Right lobe of liver (tissue), 4 donors: ENCODE results near the gene CASD1.

Source experiments
- CTCF ChIP-seq, 4 donors: fragments of 200-600 bp in 3 of 4; fragments of 450-650 bp in 1 of 4; IDR thresholded peaks; one replicate each; pipeline versions ENCODE4 v1.5.1 to v1.8.0; 2016 to 2022; ENCODE audit warnings: antibody characterized with exemption in 4 of 4, mild to moderate bottlenecking in 2 of 4
- POLR2A ChIP-seq: fragments of 450-650 bp; IDR thresholded peaks from one replicate; pipeline ENCODE4 v1.6.1; 2017; ENCODE audit warnings: antibody characterized with exemption, mild to moderate bottlenecking
- donor health status: DM: no; HTN: no; CAD: no.
- donor health status: DM: no; HTN: no; CAD: no.
- donor health status: DM: no; HTN: yes; CAD: no.

GRCh38 chr7:94476251-94476840, 33.3 kb upstream of the CASD1 start:
- no peak for TF ChIP-seq CTCF (IDR thresholded peaks at IDR 0.05)
- no peak for TF ChIP-seq POLR2A
